Fibroblast of peridontal ligament (primary cell): ENCODE data around the gene ZBTB40.

Experiments
- DNase-seq: peaks from one replicate; pipeline ENCODE4 v3.0.0-alpha.2; 2010; ENCODE audit errors: extremely low read depth

Gene ZBTB40

GRCh38 chr1:22434717-22435116, 16.9 kb upstream of the ZBTB40 start:
- DNase-seq = no peak

- DNase-seq = no peak
Measured at GRCh38 chr1:22436948-22437347, 14.7 kb upstream of the ZBTB40 start.

- no peak for DNase-seq
Measured at GRCh38 chr1:22437573-22437972, 14.1 kb upstream of the ZBTB40 start.

GRCh38 chr1:22440582-22440981, 11.1 kb upstream of the ZBTB40 start:
- DNase-seq = no peak

GRCh38 chr1:22442212-22442894, 9.3 kb upstream of the ZBTB40 start:
- DNase-seq = no peak

- DNase-seq = no peak
Measured at GRCh38 chr1:22443332-22443731, 8.3 kb upstream of the ZBTB40 start.

GRCh38 chr1:22444856-22445255, 6.8 kb upstream of the ZBTB40 start:
- DNase-seq = no peak

- DNase-seq = peak; percentile 77
Measured at GRCh38 chr1:22447621-22448111, 4.0 kb upstream of the ZBTB40 start.

- no peak for DNase-seq
Measured at GRCh38 chr1:22449636-22450035, 2.0 kb upstream of the ZBTB40 start.

- no peak for DNase-seq
Measured at GRCh38 chr1:22450351-22451021, 1.2 kb upstream of the ZBTB40 start.

- DNase-seq = peak; percentile 70
Measured at GRCh38 chr1:22452481-22452957, 868 bp downstream of the ZBTB40 start.

- DNase-seq = no peak
Measured at GRCh38 chr1:22453181-22453580, 1.5 kb downstream of the ZBTB40 start.

- DNase-seq = no peak
Measured at GRCh38 chr1:22454476-22455056, 2.9 kb downstream of the ZBTB40 start.

- peak; percentile 17 for DNase-seq
Measured at GRCh38 chr1:22457345-22457744, 5.7 kb downstream of the ZBTB40 start.

- DNase-seq = no peak
Measured at GRCh38 chr1:22457836-22458235, 6.2 kb downstream of the ZBTB40 start.

- DNase-seq = no peak
Measured at GRCh38 chr1:22461100-22461499, 9.4 kb downstream of the ZBTB40 start.

GRCh38 chr1:22461678-22462527, 10.3 kb downstream of the ZBTB40 start:
- no peak for DNase-seq

GRCh38 chr1:22462928-22463327, 11.3 kb downstream of the ZBTB40 start:
- DNase-seq = no peak

GRCh38 chr1:22465015-22465565, 13.4 kb downstream of the ZBTB40 start:
- no peak for DNase-seq

GRCh38 chr1:22465671-22466070, 14.0 kb downstream of the ZBTB40 start:
- no peak for DNase-seq

- no peak for DNase-seq
Measured at GRCh38 chr1:22470227-22470626, 18.6 kb downstream of the ZBTB40 start.

- peak; percentile 41 for DNase-seq
Measured at GRCh38 chr1:22471078-22471477, 19.4 kb downstream of the ZBTB40 start.
